DOHH2 (cell line): ENCODE results near the gene HPS3.

Experiments used
- EZH2phosphoT487 ChIP-seq: fragments of 200-600 bp; sonication (generic); IDR thresholded peaks from 2 replicates; pipeline ENCODE4 v1.6.1; 2017; ENCODE audit warnings: borderline replicate concordance, mild to moderate bottlenecking, antibody characterized with exemption, low read length, moderate library complexity, mixed read lengths
- TF ChIP-seq, protein P1 (sequence below): fragments of 200-600 bp; sonication (generic); IDR thresholded peaks from one replicate; pipeline ENCODE4 v1.5.1; 2014; ENCODE audit warnings: antibody characterized with exemption, mild to moderate bottlenecking, low read depth, low read length; ENCODE audit not compliant: poor library complexity, severe bottlenecking

DNA sequence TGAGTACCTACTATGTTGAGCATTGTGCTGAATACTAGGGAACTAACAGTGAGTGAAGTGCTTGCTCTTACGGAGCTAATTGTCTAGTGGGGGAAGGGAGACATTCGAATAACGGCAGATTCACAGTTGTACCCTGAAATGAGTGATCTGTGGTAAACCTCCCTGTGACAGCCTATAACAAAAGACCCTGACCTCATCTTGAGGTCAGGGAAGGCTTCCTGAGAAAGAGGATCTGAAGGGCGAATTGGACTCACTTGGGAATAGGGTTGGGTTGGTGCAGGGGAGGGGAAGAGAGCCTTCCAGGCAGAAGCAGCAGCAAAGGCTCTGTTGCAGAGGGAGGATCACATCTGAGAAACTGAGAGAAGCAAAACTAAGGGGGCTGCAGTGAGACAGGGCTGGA, 13.2 kb downstream of the HPS3 start:
- TF ChIP-seq, protein P1, sequence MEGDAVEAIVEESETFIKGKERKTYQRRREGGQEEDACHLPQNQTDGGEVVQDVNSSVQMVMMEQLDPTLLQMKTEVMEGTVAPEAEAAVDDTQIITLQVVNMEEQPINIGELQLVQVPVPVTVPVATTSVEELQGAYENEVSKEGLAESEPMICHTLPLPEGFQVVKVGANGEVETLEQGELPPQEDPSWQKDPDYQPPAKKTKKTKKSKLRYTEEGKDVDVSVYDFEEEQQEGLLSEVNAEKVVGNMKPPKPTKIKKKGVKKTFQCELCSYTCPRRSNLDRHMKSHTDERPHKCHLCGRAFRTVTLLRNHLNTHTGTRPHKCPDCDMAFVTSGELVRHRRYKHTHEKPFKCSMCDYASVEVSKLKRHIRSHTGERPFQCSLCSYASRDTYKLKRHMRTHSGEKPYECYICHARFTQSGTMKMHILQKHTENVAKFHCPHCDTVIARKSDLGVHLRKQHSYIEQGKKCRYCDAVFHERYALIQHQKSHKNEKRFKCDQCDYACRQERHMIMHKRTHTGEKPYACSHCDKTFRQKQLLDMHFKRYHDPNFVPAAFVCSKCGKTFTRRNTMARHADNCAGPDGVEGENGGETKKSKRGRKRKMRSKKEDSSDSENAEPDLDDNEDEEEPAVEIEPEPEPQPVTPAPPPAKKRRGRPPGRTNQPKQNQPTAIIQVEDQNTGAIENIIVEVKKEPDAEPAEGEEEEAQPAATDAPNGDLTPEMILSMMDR = no peak
- no peak for TF ChIP-seq EZH2phosphoT487
